8988T (cell line): Measurements from ENCODE around the gene LDHB.
"Not testable (repeated sequence)": the region's sequence is repeated elsewhere in the genome, so short reads cannot be mapped to it uniquely, and the experiment has no call there.

Experiments used
- DNase-seq: peaks from one replicate; pipeline ENCODE4 v3.0.0; 2011

LDHB gene

DNA sequence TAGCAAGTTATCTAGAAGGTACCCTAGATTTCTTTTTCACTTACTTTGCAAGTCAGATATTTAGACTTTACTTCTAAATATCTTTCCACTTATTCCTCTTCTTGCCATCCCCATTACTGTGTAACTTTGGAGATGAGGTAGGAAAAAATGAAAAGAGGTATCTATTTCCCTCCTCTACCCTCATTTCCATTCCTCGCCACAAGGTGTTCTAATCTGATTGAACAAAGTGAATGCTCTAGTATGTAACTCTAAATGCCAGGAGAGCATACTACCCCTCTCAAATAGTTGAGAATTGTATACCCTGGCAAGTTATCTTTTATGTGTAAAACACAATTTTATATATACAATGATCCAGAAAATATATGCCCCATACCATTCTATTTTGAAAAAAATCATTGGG, 1.7 kb upstream of the LDHB start:
- DNase-seq, result no peak

DNA sequence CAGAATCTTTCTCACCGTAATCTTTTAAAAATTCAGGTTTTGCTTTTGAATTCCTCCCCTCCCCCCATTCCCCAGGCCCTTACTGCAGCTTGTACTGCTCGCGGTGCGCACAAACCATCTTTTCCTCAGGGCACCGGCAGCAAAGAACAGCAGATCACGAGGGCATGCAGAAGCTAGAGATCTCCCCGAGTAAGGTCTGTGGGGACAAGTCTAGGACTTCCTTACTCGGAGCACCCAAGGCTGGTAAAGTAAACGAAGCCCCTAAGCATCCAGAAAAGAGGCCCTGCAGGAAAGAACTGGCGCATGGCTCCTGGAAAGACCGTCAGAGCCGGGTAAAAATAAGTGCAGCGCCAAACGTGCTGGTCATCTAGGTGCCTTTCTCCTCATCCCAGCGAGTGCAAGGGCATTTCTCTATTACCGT, 727 bp downstream of the LDHB start:
- DNase-seq, result no peak

DNA sequence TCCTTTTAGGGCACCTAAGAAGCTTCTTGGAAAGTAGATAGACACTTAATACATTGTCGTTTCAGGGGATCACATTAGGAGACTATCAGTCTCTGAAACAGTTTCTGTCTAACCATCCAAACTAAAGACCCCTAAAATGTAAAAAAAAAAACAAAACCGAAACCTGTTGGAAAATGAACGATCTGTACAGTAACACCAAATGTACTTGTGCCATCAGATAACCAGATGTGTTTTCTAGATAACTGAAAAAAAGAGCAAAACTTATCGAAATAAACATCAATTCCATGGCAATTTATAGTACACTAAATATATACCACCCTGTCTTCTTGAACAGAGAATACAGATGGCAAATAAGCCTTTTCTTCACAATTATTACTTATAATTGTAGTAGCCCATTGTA, 2.1 kb downstream of the LDHB start:
- no peak for DNase-seq

DNA sequence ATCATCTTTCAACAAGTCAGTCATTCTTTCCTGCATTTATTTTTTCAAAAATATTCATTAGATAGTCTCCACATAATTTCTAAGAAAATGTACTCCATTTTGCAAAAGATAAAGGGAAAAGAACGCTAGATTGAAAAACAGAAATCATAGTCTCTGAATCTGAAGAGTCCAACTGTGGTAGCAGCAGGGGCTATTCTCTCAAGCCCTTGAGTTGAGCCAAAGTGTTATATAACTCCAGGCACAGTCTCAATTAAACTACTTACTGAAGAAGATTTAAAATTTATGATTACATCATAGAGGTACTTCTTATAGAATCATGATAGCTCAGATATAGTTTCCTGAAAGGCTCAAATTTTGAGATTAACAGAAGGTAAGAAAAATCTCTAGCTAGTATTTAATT, 5.8 kb downstream of the LDHB start:
- DNase-seq, result no peak

DNA sequence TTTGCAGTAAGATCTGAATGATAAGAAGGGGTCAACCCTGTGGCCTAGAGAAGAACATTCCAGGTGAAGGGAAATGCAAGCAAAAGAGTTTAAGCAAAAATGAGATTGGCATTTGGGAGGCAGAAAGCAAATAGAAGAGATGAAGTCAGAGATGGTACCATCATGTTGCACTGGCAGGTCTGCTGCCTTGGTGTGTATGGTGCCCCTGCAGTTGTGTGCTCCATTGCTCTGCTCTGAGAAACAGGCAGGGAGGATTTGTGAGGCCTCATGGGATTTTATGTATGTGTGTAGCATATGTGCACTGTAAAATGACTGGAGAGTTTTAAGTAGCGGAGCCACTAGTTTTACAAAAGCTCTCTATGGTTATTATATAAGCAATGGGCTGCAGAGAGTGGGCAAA, 6.6 kb downstream of the LDHB start:
- DNase-seq, result no peak

DNA sequence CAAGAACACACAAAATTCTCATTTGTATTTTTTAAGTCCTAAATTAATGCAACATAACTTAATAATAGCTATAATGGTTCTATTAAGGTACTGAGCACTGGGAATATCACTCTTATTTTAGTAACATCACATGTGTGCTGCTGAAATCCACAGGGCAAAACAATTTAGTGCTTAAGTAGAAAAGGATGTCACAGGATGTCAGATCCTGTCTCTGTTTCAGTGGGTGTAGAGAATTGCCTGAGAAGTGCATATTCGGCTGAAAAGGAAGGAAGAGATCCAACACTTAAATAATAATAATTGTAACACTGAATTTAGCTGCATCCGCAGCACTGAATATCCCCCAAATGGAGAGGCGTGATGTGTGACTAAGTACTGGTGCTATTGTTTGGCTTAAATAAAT, 8.6 kb downstream of the LDHB start:
- DNase-seq, result no peak

DNA sequence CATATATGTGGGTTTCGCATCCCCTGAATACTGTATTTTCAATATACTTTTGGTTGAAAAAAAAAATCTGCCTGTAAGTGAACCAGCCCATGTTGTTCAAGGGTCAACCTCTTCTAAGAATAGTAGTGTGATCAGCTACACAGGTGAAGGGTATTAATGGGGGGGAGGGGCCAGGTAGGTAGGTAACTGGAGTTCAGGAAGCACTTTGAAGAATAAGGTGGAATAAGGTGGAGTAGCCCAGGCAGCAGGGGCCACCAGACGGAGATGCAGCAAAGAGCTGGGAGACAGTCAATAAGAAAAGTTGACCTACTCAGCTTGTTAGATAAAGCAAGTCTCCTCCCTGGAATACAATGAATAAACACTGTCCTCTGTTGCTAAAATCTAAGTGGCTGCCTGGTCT, 9.3 kb downstream of the LDHB start:
- no peak for DNase-seq

DNA sequence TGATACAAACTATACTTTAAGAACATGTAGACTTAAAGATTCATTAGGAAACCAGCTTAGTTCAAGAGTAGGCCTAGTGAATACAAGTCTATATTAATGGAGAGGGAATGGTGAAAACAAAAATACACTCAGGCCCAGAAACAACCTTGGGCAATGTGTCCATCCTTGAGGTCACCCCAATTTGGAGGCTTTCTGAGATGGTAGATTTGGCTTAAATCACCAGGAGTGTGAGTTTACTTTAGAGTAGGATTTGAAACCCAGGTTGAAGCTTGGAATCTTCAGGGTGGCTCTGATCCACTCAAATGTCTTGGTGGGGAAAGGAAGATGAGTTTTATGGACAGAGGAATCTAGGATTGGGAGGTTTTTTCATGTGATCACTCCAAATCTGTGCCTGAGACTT, 10.5 kb downstream of the LDHB start:
- DNase-seq, result no peak

DNA sequence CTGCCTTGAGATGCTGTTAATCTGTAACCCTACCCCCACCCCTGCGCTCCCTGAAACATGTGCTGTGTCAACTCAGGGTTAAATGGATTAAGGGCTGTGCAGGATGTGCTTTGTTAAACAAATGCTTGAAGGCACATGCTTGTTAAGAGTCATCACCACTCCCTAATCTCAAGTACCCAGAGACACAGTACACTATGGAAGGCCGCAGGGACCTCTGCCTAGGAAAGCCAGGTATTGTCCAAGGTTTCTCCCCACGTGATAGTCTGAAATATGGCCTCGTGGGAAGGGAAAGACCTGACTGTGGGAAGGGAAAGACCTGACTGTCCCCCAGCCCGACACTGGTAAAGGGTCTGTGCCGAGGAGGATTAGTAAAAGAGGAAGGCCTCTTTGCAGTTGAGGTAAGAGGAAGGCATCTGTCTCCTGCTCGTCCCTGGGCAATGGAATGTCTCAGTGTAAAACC, 12.6 kb downstream of the LDHB start:
- DNase-seq, result not testable (repeated sequence)

DNA sequence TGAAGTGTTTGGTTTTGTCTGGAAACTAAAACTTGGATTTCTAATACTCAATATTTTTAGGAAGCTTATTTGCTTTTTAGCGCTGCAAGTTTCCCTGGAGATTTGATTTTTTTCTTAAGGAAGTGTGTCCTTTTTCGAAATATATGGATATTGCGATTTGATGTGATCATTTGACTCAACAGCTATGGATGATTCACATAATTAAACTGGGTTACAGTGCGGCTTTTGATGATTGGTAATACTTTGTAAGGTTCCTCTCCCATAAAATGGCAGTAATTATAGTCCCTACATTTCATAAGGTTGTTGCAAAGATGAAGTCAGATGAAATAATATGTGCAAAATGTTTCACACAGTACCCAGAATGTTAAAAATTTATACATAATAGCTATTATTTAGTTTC, 13.1 kb downstream of the LDHB start:
- no peak for DNase-seq

DNA sequence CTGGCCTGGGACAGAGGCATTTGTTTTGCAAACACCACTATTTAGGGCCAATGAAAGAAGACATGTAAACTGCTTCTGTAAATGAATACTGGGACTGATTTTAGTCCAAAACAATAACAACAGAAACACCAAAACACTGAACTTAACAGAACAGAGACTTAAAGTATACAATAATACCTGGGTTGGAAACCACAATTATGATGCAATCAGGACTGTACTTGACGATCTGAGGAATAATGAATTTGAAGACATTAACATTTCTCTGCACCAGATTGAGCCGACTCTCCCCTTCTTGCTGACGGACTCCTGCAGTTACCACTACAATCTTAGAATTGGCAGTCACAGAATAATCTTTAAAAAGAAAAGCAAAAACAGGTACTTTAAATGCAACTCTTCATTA, 13.9 kb downstream of the LDHB start:
- no peak for DNase-seq

DNA sequence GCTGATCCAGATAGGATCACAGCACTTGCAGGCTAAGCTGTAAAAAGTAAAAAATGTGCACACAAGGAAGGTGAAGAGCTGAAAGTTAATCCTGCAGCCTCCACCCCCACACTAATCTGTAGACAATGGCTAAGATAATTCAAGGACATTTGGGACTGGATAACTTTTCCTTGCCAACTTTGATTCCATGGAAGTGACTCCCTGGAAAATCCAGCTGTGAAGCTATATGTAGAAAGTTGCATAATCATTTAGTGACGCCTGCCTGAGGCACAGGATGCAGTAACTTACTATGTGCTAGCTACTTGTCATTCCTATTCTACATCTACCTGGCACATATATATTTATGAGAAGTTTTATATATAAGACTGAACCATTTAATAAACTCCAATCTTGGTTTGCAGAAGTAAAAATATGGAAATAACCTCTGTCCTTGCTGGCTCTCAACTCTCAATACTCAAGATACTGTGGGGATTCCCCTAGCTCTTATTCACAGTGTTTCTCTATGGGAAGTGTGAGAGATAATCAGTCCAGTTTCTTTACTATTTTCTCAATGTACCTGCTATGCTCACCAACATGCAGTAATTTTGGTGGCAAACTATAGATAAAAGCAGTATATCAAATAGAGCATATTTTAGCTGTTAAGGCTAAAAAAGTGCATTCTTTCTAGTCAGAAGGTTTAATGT, 14.8 kb downstream of the LDHB start:
- no peak for DNase-seq

DNA sequence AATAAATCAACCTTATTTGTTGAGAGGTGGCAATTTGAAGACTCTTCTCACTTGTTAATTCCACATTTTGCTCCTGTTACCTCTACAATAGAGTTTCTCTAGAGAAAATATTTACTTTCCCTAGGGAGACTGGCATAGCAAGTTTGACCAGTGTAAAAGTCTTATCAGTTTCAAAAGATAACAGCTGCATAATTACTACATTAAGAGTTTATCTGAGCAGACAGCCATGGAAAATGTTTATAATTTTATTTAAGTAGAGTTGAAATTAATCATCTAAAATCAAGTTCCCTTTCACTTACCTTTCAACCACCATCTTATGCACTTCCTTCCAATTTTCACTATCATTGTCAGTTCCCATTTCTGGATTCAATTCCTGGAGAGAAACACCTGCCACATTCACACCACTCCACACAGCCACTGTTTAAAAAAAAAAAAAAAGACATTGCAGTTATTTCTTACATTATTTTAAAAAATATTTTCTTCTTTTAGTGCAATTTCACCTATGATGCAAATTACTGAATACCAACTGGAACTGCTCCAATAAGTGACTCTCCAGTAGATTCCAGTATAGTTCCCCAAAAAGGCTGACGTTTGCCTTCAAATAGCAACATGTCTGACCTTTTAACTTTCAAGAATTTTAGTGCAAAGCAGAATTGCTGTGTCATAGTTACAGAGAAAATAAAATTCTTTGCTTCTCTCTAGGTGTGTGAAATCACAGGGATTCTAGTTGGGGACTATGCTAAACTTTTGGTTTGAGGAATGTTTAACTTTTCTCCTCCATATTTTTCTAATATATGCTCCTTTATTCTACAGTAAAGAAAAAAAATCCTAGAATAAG, 19.4 kb downstream of the LDHB start:
- no peak for DNase-seq

DNA sequence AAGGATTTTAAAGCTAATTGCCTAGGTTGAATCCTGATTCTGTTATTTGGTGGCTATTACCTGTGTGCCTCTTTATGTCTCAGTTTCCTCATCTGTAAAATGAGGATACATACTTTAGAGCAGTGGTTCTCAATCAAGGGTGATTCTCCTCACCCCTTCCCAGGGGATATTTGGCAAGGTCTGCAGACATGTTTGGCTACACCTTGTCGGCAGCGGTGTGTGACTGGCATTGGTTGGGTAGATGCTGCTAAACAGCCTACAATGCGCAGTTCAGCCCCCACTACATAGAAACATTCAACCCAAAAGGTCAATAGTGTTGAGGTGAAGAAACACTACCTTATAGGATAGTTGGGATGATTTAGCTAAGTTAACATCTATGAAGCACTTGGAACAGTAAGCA, 23.4 kb downstream of the LDHB start:
- DNase-seq, result no peak

DNA sequence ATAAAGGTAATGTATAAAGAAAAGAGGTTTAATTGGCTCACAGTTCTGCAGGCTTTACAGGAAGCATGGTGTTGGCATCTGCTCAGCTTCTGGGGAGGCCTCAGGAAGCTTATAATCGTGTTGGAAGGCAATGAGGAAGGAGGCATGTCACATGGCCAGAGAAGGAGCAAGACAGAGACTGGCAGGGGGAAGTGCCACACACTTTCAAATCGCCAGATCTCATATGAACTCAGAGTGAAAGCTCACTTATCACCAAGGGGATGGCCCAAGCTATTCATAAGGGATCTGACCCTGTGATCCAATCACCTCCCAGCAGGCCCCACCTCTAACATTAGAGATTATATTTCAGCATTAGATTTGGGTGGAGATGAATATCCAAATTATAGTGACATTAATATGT, 26.3 kb downstream of the LDHB start:
- DNase-seq, result no peak

DNA sequence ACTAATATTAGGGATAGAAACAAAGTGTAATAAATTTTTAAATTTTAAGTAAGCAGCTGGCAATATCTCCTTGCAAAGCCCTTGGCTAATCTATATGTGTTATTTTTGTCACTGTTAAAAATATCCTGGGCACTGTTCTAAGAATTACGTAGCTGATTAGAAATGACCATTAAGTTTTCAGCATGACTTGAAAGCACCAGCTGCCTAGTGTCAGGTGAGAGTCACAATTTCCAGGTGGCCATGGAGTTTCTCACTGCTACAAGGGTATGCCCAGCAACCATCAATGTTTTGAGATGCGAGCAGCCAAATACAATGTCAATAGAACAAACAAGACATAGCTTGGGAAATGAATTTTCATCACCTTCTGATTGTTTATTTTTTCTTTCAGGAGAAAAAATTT, 29.7 kb downstream of the LDHB start:
- no peak for DNase-seq

DNA sequence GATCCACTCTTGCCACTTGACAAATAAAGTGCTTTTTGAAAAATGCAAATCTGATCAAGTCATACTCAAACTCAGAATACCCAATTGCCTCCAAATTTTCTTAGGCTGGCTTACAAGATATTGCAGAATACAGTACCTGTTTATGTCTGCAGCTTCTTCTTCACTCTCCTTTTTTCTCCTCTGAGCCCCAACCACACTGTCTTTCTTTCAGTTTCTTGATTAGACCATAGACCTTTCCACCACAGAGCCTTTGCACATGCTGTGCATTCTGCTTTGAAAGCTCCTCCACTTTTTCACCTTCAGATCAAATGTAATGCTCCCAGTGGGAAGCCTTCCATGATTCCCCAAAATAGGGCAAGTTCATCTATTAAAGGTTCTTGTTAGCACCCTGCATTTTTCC, 39.1 kb downstream of the LDHB start:
- no peak for DNase-seq

DNA sequence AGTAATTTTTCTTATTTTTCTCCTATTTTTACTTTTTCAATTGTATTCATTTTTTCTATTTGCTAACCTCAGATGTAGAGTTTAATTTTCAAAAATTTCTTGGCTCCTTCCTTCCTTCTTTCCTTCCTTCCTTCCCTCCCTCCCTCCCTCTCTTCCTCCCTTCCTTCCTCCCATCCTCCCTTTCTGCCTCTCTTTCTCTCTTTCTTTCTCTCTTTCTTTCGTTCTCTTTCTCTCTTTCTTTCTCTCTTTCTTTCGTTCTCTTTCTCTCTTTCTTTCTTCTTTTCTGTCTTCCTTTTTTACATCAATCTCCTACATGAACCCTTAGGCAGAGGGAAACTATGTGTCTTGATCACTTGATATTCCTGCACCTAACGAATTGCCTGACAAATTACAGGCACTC, 40.6 kb downstream of the LDHB start:
- no peak for DNase-seq

DNA sequence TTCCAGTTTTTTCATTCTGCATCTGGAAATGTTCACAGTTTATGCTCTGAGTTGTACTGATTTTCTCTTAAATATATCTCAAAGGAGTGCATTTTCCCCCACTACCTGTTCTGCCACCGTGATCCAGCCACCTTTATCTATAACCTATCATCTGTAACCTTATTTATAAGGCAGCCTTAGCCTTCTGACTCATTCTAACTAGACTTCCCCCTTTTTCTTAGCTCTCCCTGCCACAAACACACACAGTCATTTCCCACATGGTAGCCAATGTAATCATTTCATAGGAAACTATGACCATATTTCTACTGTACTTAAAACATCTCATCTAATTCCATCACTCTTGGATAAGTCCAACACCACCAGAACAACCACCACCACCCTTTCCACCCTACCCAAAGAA, 42.2 kb downstream of the LDHB start:
- DNase-seq, result no peak

DNA sequence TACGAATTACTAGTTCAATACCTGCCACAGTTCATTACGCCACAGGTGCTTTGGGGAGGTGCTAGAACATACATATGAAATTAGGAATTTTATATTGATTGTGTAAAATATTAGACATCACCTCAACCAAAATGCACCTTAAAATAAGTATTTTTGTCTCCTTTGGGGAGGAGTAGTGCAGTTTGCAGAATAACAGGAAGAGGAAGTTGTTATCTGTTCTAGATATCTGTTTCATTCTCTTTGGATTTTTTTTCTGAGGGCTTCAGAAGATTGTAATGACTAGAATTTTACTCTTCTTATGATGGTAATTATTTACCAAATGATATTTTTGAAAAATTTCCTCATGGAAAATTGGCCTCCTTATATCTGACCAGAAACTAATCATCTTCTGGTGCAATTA, 43.1 kb downstream of the LDHB start:
- no peak for DNase-seq

DNA sequence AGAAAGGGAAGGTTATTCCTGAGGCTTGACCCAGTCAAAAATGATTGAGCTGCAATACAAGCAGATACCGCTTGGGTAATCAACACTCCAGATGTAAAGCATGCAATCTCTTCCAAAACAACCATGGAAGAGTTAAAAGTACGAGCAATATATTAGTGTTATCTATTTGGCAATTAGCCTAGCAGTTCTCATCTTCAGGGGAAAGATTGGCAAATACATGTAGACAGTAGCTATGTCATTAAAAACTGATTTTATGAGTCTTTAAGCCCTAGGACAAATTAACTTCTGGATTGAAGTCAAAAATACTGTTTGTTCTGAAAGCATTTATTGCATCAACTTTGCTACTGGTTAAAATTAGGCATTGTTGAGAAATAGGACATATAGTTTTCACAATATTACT, 43.7 kb downstream of the LDHB start:
- no peak for DNase-seq

DNA sequence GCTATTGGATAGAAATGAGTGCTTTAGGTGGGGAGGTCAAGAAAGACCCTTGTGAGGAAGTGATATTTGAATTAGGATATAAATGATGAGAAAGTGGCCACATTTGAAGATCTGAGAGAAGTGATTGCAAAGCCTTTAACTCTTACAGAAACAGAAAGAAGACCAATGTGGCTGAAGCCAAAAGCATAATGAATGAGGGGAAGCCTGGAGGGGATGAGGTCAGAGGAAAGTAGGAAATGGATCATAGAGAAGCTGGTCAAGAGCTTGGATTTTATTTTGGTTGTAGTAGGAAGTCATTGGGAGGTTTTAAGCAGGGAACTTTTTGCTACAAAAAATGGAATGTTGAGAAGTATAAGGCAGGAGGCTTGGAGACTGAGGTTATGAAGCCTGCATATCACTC, 49.4 kb downstream of the LDHB start:
- DNase-seq, result no peak

DNA sequence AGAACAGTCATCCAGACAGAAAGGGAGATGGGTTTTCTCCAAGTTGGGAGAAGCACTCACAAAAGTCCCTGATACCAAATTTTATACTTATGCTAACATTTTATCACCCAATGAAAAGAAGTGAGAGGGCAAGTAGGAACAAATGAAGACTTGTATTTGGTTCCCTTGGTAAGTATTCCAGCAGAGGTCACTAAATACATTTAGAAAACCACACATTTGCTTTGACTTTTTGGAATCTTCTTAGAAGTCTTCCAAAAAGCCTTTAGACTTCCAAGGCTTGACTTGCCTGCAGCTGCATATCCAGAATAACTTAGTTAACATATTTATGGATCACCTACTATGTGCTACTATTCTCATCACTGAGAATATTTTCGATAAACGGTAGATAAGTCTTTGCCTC, 49.9 kb downstream of the LDHB start:
- no peak for DNase-seq

DNA sequence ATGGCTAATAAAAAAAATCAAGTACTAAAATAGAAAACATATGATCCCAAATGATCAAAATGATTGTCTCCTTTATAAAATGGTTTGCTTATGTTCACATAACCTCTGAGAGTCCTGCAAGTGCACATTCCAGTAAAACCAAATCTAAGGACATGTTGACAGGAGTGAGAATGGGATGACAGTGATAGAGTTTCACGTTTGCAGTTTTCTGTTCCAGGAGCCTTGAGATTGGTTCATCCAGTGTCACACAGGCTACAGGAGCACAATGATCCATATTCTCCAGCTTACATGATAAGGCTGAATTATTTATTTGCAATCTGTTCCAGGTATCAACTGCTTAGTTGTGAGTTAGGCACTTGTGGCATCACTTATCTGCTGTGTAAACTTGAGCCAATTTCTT, 51.5 kb downstream of the LDHB start:
- no peak for DNase-seq
